ENCODE data around the gene OR14K1. TPM values are rescaled to one million over a fixed set of nuclear protein-coding genes. Genes with fewer than 3 reads are reported as not detected.
"Not testable (repeated sequence)": the region's sequence is repeated elsewhere in the genome, so short reads cannot be mapped to it uniquely, and the experiment has no call there.

OR14K1 gene
- total and polyA plus RNA-seq, 9 donors: not detected

GRCh38 chr1:247721222-247721621, 17.2 kb upstream of the OR14K1 start:
- H3K9me3 ChIP-seq: no peaks in the 10 kb centered on the region
- intact Hi-C loops (cut with DNase I): no loop called here
- H3K27me3 ChIP-seq: no peaks in the 10 kb centered on the region
- no peaks in the 10 kb centered on the region for H3K4me1 ChIP-seq (ENCODE audit: insufficient read depth)
- DNase-seq: no peak
- no peaks in the 10 kb centered on the region for H3K36me3 ChIP-seq
- H3K4me3 ChIP-seq: no peak overlapping the region
- WGBS, 3 donors: 87 to 91% (median 91%) methylated on average over 4 of the region's 4 CpGs
- H3K27ac ChIP-seq: no peak overlapping the region
- TF ChIP-seq POLR2A (IDR thresholded peaks at IDR 0.05) (no peak), CTCF (IDR thresholded peaks at IDR 0.05) (no peak), EP300 (IDR thresholded peaks at IDR 0.05) (no peak)

GRCh38 chr1:247740721-247741120, 2.3 kb downstream of the OR14K1 start:
- no peaks in the 10 kb centered on the region for H3K27me3 ChIP-seq
- no peaks in the 10 kb centered on the region for H3K36me3 ChIP-seq
- H3K9me3 ChIP-seq: no peaks in the 10 kb centered on the region
- intact Hi-C loops (cut with DNase I): no loop called here
- H3K4me1 ChIP-seq (ENCODE audit: insufficient read depth): no peaks in the 10 kb centered on the region
- TF ChIP-seq POLR2A (IDR thresholded peaks at IDR 0.05): no peak
- TF ChIP-seq EP300 (IDR thresholded peaks at IDR 0.05): no peak
- TF ChIP-seq CTCF (IDR thresholded peaks at IDR 0.05): no peak
- WGBS, 3 donors: 85 to 91% (median 89%) methylated on average over 2 of the region's 2 CpGs
- H3K27ac ChIP-seq: no peak overlapping the region
- no peak for DNase-seq
- H3K4me3 ChIP-seq: no peak overlapping the region

GRCh38 chr1:247741756-247742155, 3.3 kb downstream of the OR14K1 start:
- Histone ChIP-seq H3K9me3 (no peaks in the 10 kb centered on the region), H3K4me3 (no peak overlapping the region), H3K36me3 (no peaks in the 10 kb centered on the region), H3K27ac (no peak overlapping the region), H3K27me3 (no peaks in the 10 kb centered on the region), H3K4me1 (ENCODE audit: insufficient read depth) (no peaks in the 10 kb centered on the region)
- DNase-seq: no peak
- TF ChIP-seq CTCF (IDR thresholded peaks at IDR 0.05): no peak
- no peak for TF ChIP-seq POLR2A (IDR thresholded peaks at IDR 0.05)
- TF ChIP-seq EP300 (IDR thresholded peaks at IDR 0.05): no peak
- WGBS, 3 donors: 73 to 79% (median 76%) methylated on average over 5 of the region's 5 CpGs
- intact Hi-C loops (cut with DNase I): no loop called here

GRCh38 chr1:247742215-247742760, 3.9 kb downstream of the OR14K1 start:
- intact Hi-C loops (cut with DNase I); H3K4me3 ChIP-seq; H3K4me1 ChIP-seq (ENCODE audit: insufficient read depth); H3K9me3 ChIP-seq; H3K36me3 ChIP-seq; H3K27ac ChIP-seq; H3K27me3 ChIP-seq; DNase-seq: not testable (repeated sequence)
- 38 to 72% (median 47%) methylated on average over 3 of the region's 3 CpGs for WGBS, 3 donors

- Histone ChIP-seq H3K27ac (no peak overlapping the region), H3K9me3 (no peaks in the 10 kb centered on the region), H3K36me3 (no peaks in the 10 kb centered on the region), H3K4me3 (no peak overlapping the region), H3K27me3 (no peaks in the 10 kb centered on the region), H3K4me1 (ENCODE audit: insufficient read depth) (no peaks in the 10 kb centered on the region)
- TF ChIP-seq CTCF (IDR thresholded peaks at IDR 0.05): no peak
- TF ChIP-seq POLR2A (IDR thresholded peaks at IDR 0.05): no peak
- TF ChIP-seq EP300 (IDR thresholded peaks at IDR 0.05): no peak
- intact Hi-C loops (cut with DNase I): no loop called here
- no peak for DNase-seq
- WGBS, 3 donors: 70 to 76% (median 72%) methylated on average over 3 of the region's 3 CpGs
Measured at GRCh38 chr1:247746391-247746935, 8.0 kb downstream of the OR14K1 start.

Data from ovary (tissue), 9 donors.